GM19240 (cell line): ENCODE measurements around the gene RTCB.

Experiments used
- DNase-seq: peaks from one replicate; pipeline ENCODE4 v3.0.0; 2011; ENCODE audit warnings: low spot score; ENCODE audit not compliant: insufficient read length

The RTCB gene

DNA sequence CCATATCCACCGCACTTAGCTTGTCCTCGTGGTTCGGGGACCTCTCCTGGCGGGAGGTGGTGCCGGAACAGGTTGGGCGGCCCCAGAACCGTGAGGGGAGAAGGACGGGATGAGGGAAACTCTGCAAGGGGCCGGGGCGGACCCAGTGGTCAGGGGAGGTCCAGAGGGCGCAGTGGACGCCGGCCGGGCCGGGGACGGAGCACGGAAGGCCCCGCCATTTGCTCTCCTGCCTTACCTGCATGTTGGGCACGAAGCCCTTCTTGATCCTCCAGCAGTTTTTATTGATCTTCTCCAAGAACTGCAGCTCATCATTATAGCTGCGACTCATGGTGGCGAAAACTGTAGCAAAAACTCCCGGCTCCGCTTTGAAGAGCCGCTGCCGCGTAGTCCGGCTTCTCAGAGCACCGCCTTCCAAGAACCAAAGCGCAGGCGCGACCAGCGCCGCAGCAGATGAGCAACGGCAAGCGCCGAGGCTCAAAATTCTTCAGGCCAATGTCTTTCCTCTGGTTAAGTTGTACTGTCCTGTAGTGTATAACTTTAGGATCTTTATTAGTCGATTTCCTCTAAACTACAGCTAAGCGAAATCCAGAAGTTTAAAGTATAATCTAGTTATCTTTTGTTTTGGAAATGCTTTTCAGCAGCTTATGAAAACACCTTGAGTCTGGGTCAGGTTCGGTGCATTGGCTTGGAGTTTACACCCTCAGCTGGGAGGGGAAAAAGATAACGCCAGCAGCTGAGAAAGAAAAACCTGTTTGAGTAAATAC, at the start of gene RTCB:
RTCB (minus strand) TSS at position 419 of the 764 bp plus-strand sequence; CDS start at position 328, 91 bp downstream.
- peak; percentile 67 for DNase-seq

DNA sequence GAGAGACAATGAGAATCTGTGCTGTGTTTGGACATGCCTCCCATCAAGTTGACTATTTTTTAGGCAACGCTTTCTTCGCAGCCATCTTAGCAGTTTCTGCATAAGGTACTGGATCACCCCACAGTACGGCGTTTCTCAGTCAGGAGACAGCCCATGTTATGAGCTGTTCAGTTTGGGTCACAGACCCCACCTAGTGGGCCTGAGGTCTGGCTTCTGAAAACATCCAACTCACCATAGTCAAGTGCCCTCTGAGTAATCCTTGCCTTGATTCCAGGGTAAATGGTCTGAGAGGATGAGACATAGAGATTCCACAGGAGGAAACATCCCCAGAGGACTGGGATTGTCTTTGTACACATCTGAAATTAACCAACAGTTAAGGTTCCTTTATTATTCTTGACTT, 45.0 kb upstream of the RTCB start:
- no peak for DNase-seq

DNA sequence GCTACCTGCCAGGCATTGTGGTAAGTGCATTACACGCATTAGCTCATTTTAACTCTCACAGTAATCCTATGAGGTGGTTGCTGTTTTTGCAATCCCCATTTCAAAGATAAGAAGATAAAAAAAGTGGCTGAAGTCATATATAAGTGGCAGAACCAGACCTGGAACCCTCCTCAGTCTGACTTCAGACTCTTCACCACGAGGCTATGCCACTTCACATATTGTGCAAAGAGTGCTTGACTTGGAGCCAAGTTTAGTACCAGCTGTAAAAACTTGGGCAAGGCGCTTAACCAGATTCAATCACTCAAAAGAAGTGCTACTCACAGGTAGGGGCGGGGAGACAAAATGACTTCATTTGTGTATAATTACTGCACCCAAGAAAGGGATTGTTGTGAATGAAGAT, 36.9 kb upstream of the RTCB start:
- no peak for DNase-seq

DNA sequence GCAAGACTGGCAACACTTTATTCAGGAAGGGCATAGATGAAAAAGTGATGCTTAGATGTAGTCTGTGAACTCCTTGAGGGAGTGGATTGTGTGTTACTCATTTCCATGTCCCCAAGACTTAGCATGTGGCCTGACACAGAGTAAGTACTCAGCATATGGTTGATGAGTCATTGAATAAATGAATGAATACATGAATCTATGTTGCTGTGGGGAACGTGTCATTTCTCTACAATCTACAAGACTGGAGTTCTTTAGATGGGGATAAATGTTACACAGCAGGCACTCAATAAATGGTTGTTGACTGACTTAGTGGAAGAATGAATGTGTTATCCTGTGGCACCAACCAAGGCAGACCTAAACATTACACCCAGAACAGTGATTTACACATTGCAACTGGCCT, 34.3 kb upstream of the RTCB start:
- no peak for DNase-seq

DNA sequence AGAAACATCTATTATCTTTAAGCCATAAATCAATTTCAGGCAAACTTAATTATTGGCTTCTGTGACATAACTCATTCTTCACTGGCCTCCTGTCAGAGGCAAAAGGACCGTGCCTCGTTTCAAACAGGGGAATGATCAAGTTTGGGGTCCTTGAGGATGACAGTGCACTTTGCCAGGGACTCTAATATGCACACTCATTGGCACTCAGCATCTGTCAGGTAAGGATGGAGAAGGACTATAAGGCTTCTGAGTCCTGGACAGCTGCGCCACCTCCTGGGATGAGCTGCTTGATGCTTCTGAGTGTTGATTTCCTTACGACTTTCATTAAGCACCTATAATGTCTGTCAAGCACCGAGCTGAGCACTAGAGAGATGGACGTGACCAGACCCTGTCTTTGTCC, 32.0 kb upstream of the RTCB start:
- DNase-seq, result no peak

DNA sequence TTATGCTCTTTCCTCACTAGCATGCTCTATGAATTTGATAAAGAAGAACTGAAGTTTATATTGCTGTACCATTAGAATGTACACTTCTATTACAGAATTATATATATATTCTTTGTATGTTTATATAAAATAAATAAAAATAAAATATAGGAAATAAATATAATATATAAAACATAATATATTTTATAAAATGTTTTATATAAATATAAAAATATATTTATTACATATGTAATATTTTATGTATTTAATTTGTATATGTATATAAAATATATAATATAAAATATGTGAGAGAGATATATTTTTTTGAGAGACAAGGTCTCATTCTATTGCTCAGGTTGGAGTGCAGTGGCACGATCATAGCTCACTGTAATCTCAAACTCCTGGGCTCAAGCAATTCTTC, 18.3 kb upstream of the RTCB start:
- no peak for DNase-seq

DNA sequence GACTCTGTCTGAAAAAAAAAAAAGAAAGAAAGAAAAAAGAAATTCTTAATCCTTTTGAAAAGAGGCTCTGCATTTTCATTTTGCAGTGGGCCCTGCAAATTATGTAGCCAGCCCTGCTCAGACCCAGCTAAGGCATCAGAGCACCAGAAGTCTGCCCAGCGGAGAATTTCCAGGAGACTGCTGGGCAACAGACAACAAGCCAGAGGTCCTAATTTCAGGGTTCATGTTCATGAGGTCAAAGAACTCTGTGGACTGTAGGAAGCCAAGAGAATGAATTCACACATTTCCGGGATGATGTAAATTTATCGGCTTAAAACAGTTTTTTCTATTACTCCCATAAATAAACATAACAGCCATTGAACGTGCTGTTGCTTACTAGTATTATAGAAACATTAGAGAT, 14.8 kb upstream of the RTCB start:
- DNase-seq, result no peak

DNA sequence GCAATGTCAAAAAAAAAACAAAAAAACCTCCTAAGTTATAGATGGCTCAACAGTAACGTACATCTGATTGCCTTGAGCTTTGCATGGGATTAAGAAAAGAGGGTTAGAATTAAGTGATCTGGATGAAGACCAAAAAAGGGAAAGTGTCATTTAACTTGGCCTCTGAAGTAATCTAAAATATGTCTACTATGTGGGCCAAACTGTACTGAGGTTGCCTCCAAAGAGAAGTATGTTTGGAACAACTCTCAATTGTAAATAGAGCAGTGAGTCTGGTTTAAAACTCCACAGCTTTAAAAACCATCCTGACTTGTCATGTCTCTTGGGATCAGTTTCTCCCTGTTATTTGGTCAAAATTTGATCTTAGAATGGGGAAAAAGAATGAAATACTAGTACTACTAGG, 11.6 kb upstream of the RTCB start:
- DNase-seq, result no peak

DNA sequence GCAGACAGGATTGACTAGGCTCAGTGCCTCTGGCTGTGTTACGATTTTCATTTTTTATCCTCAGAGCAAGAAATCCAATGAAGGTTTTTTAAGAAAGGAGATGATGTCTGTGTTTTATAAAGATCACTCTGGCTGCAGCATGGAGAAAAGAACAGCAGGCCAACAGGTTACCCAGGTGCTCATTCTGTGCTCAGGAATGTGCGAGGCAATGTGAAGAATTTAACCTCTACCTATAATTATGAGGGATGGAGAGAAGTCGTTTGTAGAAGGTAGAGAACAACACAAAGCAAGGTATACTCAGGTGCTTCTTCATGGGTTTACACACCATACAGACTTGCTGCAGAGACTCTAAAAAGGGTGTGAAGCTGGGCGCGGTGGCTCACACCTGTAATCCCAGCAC, 10.0 kb upstream of the RTCB start:
- DNase-seq, result no peak

DNA sequence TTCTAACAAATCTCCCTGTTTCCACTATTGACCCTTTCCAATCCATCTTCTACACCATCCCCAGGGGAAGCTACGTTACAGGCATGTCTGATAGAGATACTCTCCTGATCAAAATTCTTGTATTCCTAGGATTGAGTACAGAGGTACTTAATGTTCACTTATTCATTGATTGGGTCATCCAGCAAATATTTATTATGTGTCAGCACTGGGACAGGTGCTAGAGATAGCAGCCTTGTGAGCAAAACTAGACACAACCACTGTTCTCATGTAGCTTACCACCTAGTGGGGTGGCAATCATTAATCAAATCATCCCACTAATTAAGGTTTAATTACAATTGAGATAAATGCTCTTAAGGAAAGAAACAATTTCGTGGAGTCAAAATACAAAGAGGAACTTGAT, 9.4 kb upstream of the RTCB start:
- DNase-seq, result no peak

DNA sequence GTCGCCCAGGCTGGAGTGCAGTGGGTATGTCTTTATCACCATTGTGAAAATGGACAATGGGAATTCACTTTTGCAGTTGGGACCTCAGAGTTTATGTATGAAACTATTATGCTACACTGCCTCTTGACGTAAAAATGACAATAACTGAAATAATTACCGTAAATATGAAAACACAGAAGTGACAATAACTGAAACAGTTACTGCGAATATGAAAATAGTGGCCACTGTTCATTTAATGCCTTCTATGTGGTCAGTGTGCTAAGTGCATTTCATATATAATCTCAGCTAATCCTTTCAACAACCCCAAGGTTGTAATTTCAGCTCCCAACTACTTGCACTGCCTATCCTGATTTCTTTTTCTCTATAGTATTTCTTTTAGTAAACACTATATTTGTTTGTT, 5.9 kb upstream of the RTCB start:
- DNase-seq, result no peak

DNA sequence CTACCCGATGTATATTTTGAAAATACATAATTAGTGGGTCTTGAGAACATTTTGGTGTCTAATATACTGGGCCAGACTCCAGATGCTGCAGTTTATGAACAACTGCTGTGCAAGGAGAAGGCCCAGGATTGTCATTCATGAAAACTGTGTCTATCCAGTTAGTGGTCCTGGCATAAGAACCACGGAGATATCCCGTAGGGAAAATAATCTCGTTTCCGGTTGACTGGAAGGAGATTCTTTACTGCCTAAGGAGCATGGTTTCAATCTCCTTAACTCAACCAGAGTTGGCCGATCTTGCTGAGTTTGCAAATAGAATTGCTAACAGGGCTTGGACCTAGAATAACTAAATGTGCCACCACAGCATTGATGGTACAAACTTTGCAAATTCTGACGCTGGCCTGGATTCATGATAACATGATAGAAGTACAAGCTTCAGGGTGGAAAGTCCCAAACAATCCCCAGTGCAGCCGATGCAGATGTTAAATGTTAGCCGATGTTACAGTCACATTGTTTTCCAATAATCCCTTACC, 4.6 kb upstream of the RTCB start:
- no peak for DNase-seq

DNA sequence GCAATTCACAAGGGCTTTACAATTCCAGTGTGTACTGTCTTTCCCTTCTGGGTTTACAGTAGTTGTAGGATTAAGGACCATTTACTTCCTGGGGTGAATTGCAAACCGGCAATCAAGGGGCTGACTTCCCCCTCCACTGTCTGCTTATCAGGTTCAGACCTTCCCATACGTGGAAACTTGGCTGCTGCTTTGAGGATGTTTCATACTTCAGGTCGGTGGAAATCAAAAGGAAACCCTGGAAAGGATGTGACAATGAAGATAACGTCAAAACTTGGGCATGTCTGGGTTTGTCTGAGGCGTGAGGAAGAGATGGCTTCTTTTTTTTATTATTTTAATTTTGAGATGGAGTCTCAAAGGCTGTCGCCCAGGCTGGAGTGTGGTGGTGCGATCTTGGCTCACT, 2.1 kb upstream of the RTCB start:
- DNase-seq, result no peak

DNA sequence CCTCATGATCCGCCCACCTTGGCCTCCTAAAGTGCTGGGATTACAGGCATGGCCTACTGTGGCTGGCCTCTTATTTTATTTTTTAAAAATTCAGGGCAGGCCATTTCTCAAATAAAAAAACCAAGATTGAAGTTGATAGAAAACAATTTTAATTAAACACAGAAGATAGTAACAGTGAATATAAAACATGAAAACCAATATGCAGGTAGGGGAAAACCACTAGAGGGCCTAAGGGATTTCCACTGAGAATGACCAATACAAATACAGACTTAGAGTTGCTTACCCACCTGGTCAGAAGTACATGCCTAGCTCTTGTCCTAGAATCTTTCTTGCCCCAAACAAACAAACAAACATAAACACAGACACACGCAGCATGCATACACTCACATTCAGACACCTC, 1.7 kb upstream of the RTCB start:
- DNase-seq, result no peak

DNA sequence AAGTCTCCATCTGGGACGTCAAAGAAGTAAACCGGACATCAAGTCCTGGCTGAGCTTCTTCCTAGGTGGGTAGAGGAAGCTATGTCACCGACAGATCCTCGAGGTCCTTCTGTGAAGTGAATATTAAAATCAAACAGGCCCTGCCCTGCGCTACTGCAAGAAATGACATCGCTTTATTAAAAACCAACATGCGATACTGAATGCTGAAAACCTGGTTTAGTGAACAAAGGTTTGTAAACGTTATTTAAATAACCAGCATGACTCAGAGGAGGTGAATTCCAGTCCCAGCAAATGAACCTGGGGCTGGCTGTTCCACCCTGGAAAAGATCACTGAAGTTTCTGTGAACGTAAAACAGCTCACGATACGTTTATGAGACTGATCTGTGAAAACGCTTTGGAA, 645 bp downstream of the RTCB start:
- DNase-seq, result no peak

DNA sequence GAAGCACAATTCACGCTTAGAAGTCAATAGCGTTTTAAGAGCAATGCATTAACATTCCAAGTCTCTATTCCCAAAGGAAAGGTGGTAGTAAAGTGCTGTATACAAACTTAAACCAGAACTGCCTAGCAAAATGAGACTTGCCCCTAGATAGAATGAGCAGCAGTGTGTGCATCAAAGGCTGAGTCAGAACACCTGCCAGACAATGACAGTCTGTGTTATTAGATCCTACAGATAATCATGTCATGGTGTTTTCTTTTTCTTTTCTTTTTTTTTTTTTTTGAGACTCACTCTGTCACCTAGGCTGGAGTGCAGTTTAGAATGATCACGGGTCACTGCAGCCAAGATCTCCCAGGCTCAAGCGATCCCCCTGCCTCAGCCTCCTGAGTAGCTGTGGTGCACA, 1.6 kb downstream of the RTCB start:
- no peak for DNase-seq

DNA sequence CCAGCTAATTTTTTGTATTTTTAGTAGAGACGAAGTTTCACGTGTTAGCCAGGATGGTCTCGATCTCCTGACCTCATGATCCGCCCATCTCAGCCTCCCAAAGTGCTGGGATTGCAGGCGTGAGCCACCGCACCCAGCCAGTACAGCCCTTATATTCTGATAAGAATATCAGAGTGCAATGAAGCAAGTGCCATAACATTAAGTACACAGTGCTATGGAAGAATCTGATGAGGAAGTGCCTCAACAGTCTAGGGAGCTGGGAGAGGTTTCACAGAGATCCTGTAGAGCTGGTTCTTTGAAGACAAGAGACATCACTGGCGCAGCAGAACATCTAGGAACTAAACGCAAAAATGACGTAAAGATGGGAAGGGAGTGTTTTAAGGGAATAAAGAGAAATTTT, 2.1 kb downstream of the RTCB start:
- no peak for DNase-seq

DNA sequence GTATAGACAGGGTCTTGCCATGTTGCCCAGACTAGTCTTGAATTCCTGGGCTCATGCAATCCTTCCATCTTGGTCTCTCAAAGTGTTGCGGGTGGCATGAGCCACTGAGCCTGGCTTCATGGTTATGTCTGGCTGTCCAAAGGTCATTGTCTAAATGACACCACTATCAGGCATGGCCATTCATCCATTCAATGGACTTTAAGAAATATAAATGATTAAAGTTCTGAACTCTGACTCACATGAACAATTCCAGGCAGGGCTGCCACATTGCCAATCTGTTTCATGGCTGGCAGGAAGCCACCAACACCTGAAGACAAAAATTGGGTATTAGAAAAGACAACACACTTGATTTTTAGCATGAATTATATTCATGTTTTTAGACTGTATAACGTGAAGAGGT, 4.1 kb downstream of the RTCB start:
- no peak for DNase-seq

DNA sequence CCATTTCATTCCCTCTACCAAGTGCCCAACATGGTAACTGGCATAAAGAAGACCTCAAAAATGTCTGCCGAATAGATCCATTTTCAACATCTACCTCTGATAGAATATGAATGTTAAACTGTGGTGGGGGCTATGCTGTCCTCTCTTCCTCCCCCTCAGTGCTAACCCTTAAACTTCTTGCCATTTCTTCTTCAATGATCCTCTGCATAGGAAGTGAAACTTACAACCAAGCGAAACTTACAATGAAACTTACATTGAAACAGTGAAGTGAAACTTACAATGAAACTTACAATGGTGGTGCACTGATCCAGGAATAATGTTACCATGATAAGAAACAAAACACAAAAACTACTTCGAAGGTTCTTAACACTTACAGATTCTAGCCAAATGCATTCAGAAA, 4.7 kb downstream of the RTCB start:
- no peak for DNase-seq

DNA sequence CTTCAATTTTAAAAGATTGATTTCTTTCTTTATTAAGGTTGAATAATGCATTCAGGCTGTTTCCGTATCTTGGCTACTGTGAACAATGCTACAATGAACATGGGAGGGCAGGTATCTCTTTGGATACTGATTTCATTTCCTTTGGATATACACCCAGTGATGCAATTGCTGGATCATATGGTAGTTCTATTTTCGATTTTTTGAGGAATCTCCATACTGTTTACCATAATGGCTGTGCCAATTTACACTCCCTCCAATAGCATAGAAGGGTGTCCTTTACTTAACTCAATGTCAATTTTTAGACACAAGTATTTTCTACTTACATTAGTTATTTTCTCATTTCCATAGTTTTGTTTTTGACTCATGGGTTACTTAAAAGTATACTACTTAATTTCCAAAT, 8.0 kb downstream of the RTCB start:
- DNase-seq, result no peak

DNA sequence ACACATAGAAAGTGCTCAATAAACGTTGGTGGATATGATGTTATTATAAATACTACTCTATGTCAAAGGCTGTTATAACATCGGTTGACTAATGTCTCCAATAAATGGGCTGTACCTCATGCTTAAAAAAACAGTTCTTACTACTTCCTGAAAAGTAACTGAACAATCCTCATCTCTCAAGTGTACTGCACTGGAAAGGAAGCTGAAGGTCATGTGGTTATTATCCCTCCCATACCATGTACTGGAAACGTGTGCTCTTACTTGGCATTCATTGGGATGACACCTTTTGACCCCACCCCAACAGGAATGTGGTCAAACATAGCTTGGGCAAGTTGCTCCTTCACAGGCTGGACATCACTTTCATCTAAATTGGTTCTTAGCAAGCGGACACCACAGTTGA, 10.6 kb downstream of the RTCB start:
- no peak for DNase-seq

DNA sequence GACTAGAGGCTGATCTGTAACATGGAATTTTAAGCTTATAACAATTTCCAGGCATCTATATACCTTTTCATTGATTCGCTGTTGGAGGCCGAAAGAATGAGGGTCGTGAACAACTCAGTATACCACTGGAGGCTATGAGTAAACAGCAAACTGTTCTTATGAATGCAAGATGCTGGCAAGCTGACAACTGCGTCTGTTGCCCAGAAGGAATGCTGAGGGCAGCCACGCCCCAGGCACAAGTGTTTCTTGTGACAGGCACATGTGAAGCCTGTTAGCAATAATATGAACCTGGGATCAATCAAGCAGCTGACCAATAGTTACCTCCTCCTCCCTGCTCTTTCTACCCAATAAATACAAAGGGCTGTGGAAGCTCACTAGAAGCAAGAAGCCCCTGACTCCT, 15.3 kb downstream of the RTCB start:
- no peak for DNase-seq

DNA sequence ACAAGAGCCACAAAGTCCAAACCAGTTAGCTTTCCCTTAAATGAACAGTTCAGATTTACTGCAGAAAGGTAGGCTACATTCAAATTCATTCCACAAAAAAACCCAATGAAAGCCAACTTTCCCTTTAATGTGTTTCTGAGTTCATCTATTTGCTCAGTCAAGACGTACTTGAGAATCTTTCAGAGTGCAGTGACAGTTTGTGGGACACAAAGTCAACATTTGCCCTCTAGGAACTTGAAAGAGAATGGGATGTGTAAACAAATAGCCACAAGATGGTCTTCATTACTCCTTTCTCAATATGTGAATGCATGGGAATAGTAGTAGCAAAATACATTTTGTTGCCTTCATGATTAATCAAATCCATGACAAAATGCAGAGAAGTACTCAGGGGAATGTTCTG, 15.8 kb downstream of the RTCB start:
- DNase-seq, result no peak

DNA sequence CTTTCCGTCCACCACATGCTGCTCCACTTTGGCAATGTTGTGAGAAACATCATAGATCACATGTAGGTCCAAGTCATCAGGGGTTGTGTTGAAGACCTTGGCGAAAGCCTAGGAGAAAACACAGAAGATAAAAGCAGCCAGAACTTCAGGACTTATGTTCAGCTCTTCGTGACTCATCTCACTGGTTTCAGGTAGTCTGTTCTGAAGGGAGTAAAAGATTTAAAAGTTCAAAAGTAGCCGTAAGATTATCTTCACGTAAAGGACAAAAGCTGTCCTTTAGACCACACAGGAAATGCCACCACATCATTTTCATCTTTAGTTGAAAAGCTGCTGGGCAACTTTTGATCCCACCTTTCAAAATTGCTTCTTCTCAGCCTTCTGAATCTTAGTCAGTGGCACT, 16.9 kb downstream of the RTCB start:
- DNase-seq, result no peak
